HepG2 (cell line): ENCODE results near the gene PCYT2. TPM values are rescaled to one million over a fixed set of nuclear protein-coding genes. Genes with fewer than 3 reads are reported as not detected.
A peak's percentile ranks its signal among the peaks of the same experiment; 100 is the strongest.

ENCODE experiments used
- DNMT3B ChIP-seq: conservative IDR thresholded peaks from 2 replicates; pipeline ENCODE4 v1.6.1; 2016; ENCODE audit warnings: missing biosample characterization, control low read depth
- EHMT2 ChIP-seq: fragments of 200-600 bp; sonication (generic); IDR thresholded peaks from 2 replicates; pipeline ENCODE4 v1.7.0; 2017; ENCODE audit warnings: antibody characterized with exemption, low read depth, low read length, borderline replicate concordance
- ELF3 ChIP-seq: IDR thresholded peaks from 2 replicates; pipeline ENCODE4 v1.6.1; 2016; ENCODE audit warnings: missing genetic modification reagents, missing compliant biosample characterization
- FOXK2 ChIP-seq: fragments of 450-650 bp; IDR thresholded peaks from 2 replicates; pipeline ENCODE4 v1.6.1; 2016
- GABPB1 ChIP-seq: IDR thresholded peaks from 2 replicates; pipeline ENCODE4 v1.6.1; 2016; ENCODE audit warnings: mild to moderate bottlenecking, missing genetic modification reagents, moderate library complexity, missing compliant biosample characterization
- HNRNPLL ChIP-seq: fragments of 200-400 bp; formaldehyde crosslinking; IDR thresholded peaks from 2 replicates; pipeline ENCODE4 v1.6.1; 2017; ENCODE audit warnings: mild to moderate bottlenecking, low read depth, low read length; ENCODE audit not compliant: poor library complexity, severe bottlenecking
- JUN ChIP-seq: sonication (generic); formaldehyde crosslinking; IDR thresholded peaks from 2 replicates; pipeline ENCODE4 v1.4.0; 2020; ENCODE audit warnings: mild to moderate bottlenecking, missing genetic modification reagents
- KAT2B ChIP-seq: fragments of 150-350 bp; IDR thresholded peaks from 2 replicates; pipeline ENCODE4 v1.6.1; 2014; ENCODE audit warnings: low read depth, low read length, borderline replicate concordance
- PHF21A ChIP-seq: sonication (generic); formaldehyde crosslinking; IDR thresholded peaks from 2 replicates; pipeline ENCODE4 v1.5.0; 2020; ENCODE audit warnings: mild to moderate bottlenecking, missing genetic modification reagents
- RORA ChIP-seq: sonication (generic); formaldehyde crosslinking; IDR thresholded peaks from 2 replicates; pipeline ENCODE4 v1.5.0; 2020; ENCODE audit warnings: mild to moderate bottlenecking, missing genetic modification reagents, moderate library complexity
- SAP130 ChIP-seq: IDR thresholded peaks from 2 replicates; pipeline ENCODE4 v1.6.1; 2016; ENCODE audit warnings: low read depth
- ZNF205 ChIP-seq: IDR thresholded peaks from 2 replicates; pipeline ENCODE4 v1.6.1; 2018; ENCODE audit warnings: missing biosample characterization, missing genetic modification reagents
- ZNF263 ChIP-seq: sonication (generic); formaldehyde crosslinking; IDR thresholded peaks from 2 replicates; pipeline ENCODE4 v1.4.0; 2020; ENCODE audit warnings: missing genetic modification reagents
- ZNF282 ChIP-seq: fragments of 450-650 bp; IDR thresholded peaks from 2 replicates; pipeline ENCODE4 v1.6.1; 2018; ENCODE audit not compliant: partially characterized antibody
- ZNF563 ChIP-seq: sonication (generic); formaldehyde crosslinking; IDR thresholded peaks from 2 replicates; pipeline ENCODE4 v1.8.0; 2022; ENCODE audit warnings: mild to moderate bottlenecking, moderate library complexity, missing genetic modification reagents
- ZSCAN20 ChIP-seq: sonication (generic); formaldehyde crosslinking; IDR thresholded peaks from 2 replicates; pipeline ENCODE4 v1.4.0; 2020; ENCODE audit warnings: missing genetic modification reagents, mild to moderate bottlenecking, borderline replicate concordance
- ZSCAN25 ChIP-seq: sonication (generic); formaldehyde crosslinking; IDR thresholded peaks from 2 replicates; pipeline ENCODE4 v1.8.0; 2022; ENCODE audit warnings: mild to moderate bottlenecking, missing genetic modification reagents
- polyA plus RNA-seq, 8 experiments: library from polyadenylated mRNA; depleted of rRNA in 3 of 8; stranded (reverse) in 7 of 8; unstranded in 1 of 8; fragments of >200 nt; fragmentation: Illumina TruSeq in 4 of 8; extraction: Trizol in 4 of 8; gene quantifications; 2 replicates each; pipeline versions ENCODE4 v1.2.1 to v1.2.3, GENCODE V29; 2011 to 2016; ENCODE audit warnings: low read depth in 4 of 8, missing spikeins in 1 of 8, mixed read lengths in 1 of 8; ENCODE audit not compliant: insufficient read depth in 1 of 8
- total RNA-seq, 5 experiments: library from RNA; depleted of rRNA; stranded (reverse); fragments of >200 nt; fragmentation: Illumina TruSeq; extraction: Trizol; gene quantifications; 2 replicates each; pipeline ENCODE4 v1.2.3, GENCODE V29; 2016; ENCODE audit warnings: low read depth in 1 of 5
- TF ChIP-seq, protein P1 (sequence below): sonication (generic); formaldehyde crosslinking; IDR thresholded peaks from 2 replicates; pipeline ENCODE4 v1.8.0; 2022; ENCODE audit warnings: low read depth, missing genetic modification reagents
- TF ChIP-seq, protein P2 (sequence below): sonication (generic); formaldehyde crosslinking; IDR thresholded peaks from 2 replicates; pipeline ENCODE4 v1.5.0; 2020; ENCODE audit warnings: missing genetic modification reagents
- TF ChIP-seq, protein P3 (sequence below): sonication (generic); formaldehyde crosslinking; IDR thresholded peaks from 2 replicates; pipeline ENCODE4 v1.4.0; 2020; ENCODE audit warnings: missing genetic modification reagents, borderline replicate concordance
- TF ChIP-seq, protein P4 (sequence below): sonication (generic); formaldehyde crosslinking; IDR thresholded peaks from 2 replicates; pipeline ENCODE4 v1.4.0; 2020; ENCODE audit warnings: missing genetic modification reagents

PCYT2 gene
- total and polyA plus RNA-seq, 2 of the 13 experiments (the other 11 are each of a cell fraction or from before 2014, with no cell fraction given) = 147 to 297 TPM

DNA sequence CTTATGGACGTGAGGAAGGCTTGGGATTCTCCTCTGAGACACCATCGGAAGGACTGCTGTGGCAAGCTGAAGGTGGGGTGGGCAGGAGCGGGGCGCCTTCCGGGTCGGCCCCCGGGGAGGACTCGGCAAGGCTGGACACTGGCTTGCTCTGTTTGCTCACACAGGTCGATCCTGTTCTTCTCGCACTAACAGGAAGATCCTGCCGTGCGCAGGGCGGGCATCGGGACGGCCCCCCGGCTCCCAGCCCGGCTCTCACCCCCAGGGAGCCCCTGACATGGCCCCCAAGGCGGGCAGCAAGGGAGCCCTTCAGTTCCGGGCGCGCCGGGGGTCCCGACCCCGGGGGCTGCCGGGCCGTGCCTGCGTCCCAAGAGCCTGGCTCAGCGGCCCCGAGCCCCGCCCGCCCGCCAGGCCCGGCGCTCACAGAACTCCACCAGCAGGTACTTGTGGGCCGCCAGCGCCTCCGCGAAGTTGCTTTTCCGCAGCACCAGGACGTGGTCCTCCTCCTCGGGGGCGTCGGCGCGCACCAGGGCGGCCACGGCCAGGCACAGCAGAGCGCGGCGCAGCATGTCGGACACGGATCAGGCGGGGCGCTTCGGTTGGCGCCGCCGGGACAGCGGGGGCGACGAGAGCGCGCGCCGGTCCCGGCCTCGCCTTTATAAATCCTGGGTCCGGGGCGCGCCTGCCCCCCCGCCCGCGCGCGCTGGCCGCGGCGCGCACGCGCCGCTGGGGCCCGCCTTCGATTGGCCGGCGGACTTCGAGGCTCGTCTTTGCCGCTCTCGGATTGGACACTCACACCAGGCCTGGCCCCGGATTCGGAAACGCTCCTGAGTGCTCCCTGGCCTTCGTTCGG, 51.1 kb downstream of the PCYT2 start, which contains the start of gene P4HB (continued):
- TF ChIP-seq GABPB1 (CRISPR knock-in tag) (no peak), JUN (no peak), ZNF282 (no peak), FOXK2 (no peak), ZSCAN20 (peak; percentile 79; the same call in 1 of the 2 replicates), RORA (no peak), ZNF563 (CRISPR knock-in tag) (no peak; the same call in 1 of the 2 replicates), SAP130 (CRISPR knock-in tag) (peak; percentile 61), ZNF263 (CRISPR knock-in tag) (0 out of 2 replicates have a peak, but pooled peaks have one; percentile 99), EHMT2 (no peak), ELF3 (no peak), ZSCAN25 (CRISPR knock-in tag) (peak; percentile 67; the same call in 1 of the 2 replicates), ZNF205 (CRISPR knock-in tag) (no peak), HNRNPLL (no peak), KAT2B (no peak), DNMT3B (CRISPR knock-in tag) (no peak), PHF21A (no peak; the same call in 1 of the 2 replicates)
- TF ChIP-seq, protein P1, sequence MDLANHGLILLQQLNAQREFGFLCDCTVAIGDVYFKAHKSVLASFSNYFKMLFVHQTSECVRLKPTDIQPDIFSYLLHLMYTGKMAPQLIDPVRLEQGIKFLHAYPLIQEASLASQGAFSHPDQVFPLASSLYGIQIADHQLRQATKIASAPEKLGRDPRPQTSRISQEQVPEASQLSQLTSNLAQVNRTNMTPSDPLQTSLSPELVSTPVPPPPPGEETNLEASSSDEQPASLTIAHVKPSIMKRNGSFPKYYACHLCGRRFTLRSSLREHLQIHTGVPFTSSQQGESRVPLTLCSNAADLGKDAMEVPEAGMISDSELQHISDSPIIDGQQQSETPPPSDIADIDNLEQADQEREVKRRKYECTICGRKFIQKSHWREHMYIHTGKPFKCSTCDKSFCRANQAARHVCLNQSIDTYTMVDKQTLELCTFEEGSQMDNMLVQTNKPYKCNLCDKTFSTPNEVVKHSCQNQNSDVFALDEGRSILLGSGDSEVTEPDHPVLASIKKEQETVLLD (CRISPR knock-in tag) = peak; percentile 89
- TF ChIP-seq, protein P2, sequence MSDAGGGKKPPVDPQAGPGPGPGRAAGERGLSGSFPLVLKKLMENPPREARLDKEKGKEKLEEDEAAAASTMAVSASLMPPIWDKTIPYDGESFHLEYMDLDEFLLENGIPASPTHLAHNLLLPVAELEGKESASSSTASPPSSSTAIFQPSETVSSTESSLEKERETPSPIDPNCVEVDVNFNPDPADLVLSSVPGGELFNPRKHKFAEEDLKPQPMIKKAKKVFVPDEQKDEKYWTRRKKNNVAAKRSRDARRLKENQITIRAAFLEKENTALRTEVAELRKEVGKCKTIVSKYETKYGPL = no peak
- TF ChIP-seq, protein P3, sequence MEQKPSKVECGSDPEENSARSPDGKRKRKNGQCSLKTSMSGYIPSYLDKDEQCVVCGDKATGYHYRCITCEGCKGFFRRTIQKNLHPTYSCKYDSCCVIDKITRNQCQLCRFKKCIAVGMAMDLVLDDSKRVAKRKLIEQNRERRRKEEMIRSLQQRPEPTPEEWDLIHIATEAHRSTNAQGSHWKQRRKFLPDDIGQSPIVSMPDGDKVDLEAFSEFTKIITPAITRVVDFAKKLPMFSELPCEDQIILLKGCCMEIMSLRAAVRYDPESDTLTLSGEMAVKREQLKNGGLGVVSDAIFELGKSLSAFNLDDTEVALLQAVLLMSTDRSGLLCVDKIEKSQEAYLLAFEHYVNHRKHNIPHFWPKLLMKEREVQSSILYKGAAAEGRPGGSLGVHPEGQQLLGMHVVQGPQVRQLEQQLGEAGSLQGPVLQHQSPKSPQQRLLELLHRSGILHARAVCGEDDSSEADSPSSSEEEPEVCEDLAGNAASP (CRISPR knock-in tag) = no peak
- TF ChIP-seq, protein P4, sequence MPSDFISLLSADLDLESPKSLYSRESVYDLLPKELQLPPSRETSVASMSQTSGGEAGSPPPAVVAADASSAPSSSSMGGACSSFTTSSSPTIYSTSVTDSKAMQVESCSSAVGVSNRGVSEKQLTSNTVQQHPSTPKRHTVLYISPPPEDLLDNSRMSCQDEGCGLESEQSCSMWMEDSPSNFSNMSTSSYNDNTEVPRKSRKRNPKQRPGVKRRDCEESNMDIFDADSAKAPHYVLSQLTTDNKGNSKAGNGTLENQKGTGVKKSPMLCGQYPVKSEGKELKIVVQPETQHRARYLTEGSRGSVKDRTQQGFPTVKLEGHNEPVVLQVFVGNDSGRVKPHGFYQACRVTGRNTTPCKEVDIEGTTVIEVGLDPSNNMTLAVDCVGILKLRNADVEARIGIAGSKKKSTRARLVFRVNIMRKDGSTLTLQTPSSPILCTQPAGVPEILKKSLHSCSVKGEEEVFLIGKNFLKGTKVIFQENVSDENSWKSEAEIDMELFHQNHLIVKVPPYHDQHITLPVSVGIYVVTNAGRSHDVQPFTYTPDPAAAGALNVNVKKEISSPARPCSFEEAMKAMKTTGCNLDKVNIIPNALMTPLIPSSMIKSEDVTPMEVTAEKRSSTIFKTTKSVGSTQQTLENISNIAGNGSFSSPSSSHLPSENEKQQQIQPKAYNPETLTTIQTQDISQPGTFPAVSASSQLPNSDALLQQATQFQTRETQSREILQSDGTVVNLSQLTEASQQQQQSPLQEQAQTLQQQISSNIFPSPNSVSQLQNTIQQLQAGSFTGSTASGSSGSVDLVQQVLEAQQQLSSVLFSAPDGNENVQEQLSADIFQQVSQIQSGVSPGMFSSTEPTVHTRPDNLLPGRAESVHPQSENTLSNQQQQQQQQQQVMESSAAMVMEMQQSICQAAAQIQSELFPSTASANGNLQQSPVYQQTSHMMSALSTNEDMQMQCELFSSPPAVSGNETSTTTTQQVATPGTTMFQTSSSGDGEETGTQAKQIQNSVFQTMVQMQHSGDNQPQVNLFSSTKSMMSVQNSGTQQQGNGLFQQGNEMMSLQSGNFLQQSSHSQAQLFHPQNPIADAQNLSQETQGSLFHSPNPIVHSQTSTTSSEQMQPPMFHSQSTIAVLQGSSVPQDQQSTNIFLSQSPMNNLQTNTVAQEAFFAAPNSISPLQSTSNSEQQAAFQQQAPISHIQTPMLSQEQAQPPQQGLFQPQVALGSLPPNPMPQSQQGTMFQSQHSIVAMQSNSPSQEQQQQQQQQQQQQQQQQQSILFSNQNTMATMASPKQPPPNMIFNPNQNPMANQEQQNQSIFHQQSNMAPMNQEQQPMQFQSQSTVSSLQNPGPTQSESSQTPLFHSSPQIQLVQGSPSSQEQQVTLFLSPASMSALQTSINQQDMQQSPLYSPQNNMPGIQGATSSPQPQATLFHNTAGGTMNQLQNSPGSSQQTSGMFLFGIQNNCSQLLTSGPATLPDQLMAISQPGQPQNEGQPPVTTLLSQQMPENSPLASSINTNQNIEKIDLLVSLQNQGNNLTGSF (CRISPR knock-in tag) = peak; percentile 92; the same call in 1 of the 2 replicates
